Liver (tissue), 3 donors: ENCODE data around the gene SLC46A1.

Experiments used
- CTCF ChIP-seq: fragments of 150-350 bp; IDR thresholded peaks from 2 replicates; pipeline ENCODE4 v1.5.1; 2017; ENCODE audit warnings: improper control_type of control experiment, low read depth, low read length; ENCODE audit not compliant: missing input control
- EGR1 ChIP-seq, 2 donors: IDR thresholded peaks; 2 replicates each; pipeline ENCODE4 v1.6.1; 2016 to 2018; ENCODE audit warnings: antibody characterized with exemption in 2 of 2, low read depth in 2 of 2
- FOXA2 ChIP-seq: IDR thresholded peaks from 2 replicates; pipeline ENCODE4 v1.6.1; 2016; ENCODE audit warnings: antibody characterized with exemption
- NR2F2 ChIP-seq: IDR thresholded peaks from 2 replicates; pipeline ENCODE4 v1.6.1; 2016; ENCODE audit warnings: antibody characterized with exemption
- RXRA ChIP-seq, 2 donors: IDR thresholded peaks; 2 replicates each; pipeline ENCODE4 v1.6.1; 2017 to 2018; ENCODE audit warnings: antibody characterized with exemption in 2 of 2, mild to moderate bottlenecking in 1 of 2
- TAF1 ChIP-seq: conservative IDR thresholded peaks from 2 replicates; pipeline ENCODE4 v1.6.1; 2016; ENCODE audit warnings: antibody characterized with exemption, mild to moderate bottlenecking
- YY1 ChIP-seq: IDR thresholded peaks from 2 replicates; pipeline ENCODE4 v1.6.1; 2016; ENCODE audit warnings: antibody characterized with exemption, mild to moderate bottlenecking
- TF ChIP-seq, protein P1 (sequence below): IDR thresholded peaks from 2 replicates; pipeline ENCODE4 v1.6.1; 2016; ENCODE audit warnings: antibody characterized with exemption
- donor health status: healthy.
- donor health status: healthy.

DNA sequence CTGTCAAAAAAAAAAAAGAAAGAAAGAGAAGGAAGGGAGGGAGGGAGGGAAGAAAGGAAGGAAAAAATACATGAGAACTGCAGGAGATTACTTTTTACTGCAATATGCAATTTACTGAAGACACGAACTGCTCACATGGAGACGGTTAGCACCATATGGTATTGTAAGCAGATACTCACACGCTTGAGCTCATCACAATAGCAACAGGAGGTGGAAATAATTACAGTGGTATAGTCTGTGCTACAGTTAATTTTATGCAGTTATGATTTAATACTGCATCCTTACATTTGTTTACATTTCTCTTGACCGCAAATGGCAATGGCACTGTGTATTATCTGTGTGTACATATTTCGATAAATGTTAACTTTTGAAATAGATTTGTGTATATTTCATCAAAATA lies 21.4 kb upstream of the SLC46A1 start:
- TF ChIP-seq CTCF (no peak), FOXA2 (no peak), YY1 (no peak), TAF1 (no peak), EGR1 (IDR thresholded peaks at IDR 0.05; ENCODE audit: low read depth in 2 of 2) (no peak), NR2F2 (no peak), RXRA (IDR thresholded peaks at IDR 0.05) (no peak)
- TF ChIP-seq, protein P1, sequence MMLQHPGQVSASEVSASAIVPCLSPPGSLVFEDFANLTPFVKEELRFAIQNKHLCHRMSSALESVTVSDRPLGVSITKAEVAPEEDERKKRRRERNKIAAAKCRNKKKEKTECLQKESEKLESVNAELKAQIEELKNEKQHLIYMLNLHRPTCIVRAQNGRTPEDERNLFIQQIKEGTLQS = no peak
